HCT116 (cell line): Measurements from ENCODE around the gene ZMYND11. TPM values are rescaled to one million over a fixed set of nuclear protein-coding genes. Genes with fewer than 3 reads are reported as not detected.

Experiments
- ATAC-seq: fragments of 200-7000 bp; cut with Tn5 transposase; 2 replicates; pipeline ENCODE4 v1.9.1; 2020; ENCODE audit warnings: mild to moderate bottlenecking, moderate library complexity
- BruUV-seq: library from RNA; stranded (reverse); fragments of 400-500 nt; replicated peaks from 2 replicates; lab custom pipeline; 2021; lab: Mats Ljungman, UMichigan
- CTCF ChIA-PET: fragments of 300-600 bp; sonication (Branson Sonifier 250); formaldehyde crosslinking; loops from one replicate; lab custom pipeline; 2021; ENCODE audit warnings: antibody characterized with exemption; lab: Charles Lee
- POLR2A ChIA-PET: fragments of 300-600, 350-600 bp; sonication (Branson Sonifier 250); formaldehyde crosslinking; loops from one replicate; lab custom pipeline; 2021; ENCODE audit warnings: antibody characterized with exemption; lab: Charles Lee
- RAD21 ChIA-PET, 2 experiments: fragments of 300-600 bp; sonication (Branson Sonifier 250); formaldehyde crosslinking; loops; one replicate each; lab custom pipeline; 2023; ENCODE audit warnings: low total read pairs in 2 of 2; ENCODE audit not compliant: uncharacterized antibody in 2 of 2, unreplicated experiment in 2 of 2, low non-redundant PET in 1 of 2; lab: Charles Lee
- DNase-seq: peaks from one replicate; pipeline ENCODE4 v3.0.0-alpha.2; 2010; ENCODE audit warnings: low read depth, low spot score
- H2AFZ ChIP-seq: fragments of 200-600 bp; shearing (Covaris generic), sonication (generic); 2 replicates; pipeline ENCODE4 v1.6.1; 2017; ENCODE audit warnings: low read depth, mixed run types, mixed read lengths, antibody characterized with exemption, low read length; ENCODE audit not compliant: poor library complexity, severe bottlenecking
- H3K27ac ChIP-seq: 2 replicates; pipeline ENCODE4 v1.5.1; 2012; ENCODE audit warnings: low read depth, low read length
- H3K27me3 ChIP-seq: fragments of 200-600 bp; sonication (generic); 2 replicates; pipeline ENCODE4 v1.6.1; 2016; ENCODE audit warnings: mixed run types, low read length, mixed read lengths; ENCODE audit not compliant: insufficient read depth
- H3K36me3 ChIP-seq, 2 experiments: fragments of 200-500 bp in 1 of 2; fragments of 200-600 bp in 1 of 2; sonication (Bioruptor generic) in 1 of 2; sonication (generic) in 1 of 2; 2 replicates each; pipeline versions ENCODE4 v1.5.1 to v1.6.1; 2014 to 2016; ENCODE audit warnings: low read length in 2 of 2, inconsistent platforms in 1 of 2, mixed read lengths in 1 of 2, mixed run types in 1 of 2; ENCODE audit not compliant: insufficient read depth in 2 of 2, control insufficient read depth in 1 of 2
- H3K4me1 ChIP-seq, 2 experiments: fragments of 200-600 bp in 1 of 2; sonication (generic) in 1 of 2; 2 replicates each; pipeline versions ENCODE4 v1.5.1 to v1.6.1; 2012 to 2017; ENCODE audit warnings: low read length in 2 of 2, inconsistent platforms in 1 of 2, mild to moderate bottlenecking in 1 of 2, mixed read lengths in 1 of 2, mixed run types in 1 of 2, moderate library complexity in 1 of 2; ENCODE audit not compliant: insufficient read depth in 2 of 2, control insufficient read depth in 1 of 2
- H3K4me2 ChIP-seq: fragments of 200-600 bp; sonication (generic); 2 replicates; pipeline ENCODE4 v1.6.1; 2017; ENCODE audit warnings: mixed run types, low read length, mixed read lengths
- H3K4me3 ChIP-seq, 2 experiments: fragments of 200-600 bp in 1 of 2; sonication (generic) in 1 of 2; replicated peaks in 1 of 2; 2 replicates each; pipeline ENCODE4 v1.5.1; 2011 to 2016; ENCODE audit warnings: low read length in 2 of 2, control low read depth in 1 of 2, low read depth in 1 of 2, mild to moderate bottlenecking in 1 of 2, mixed read lengths in 1 of 2, mixed run types in 1 of 2
- H3K79me2 ChIP-seq: fragments of 200-600 bp; sonication (generic); 2 replicates; pipeline ENCODE4 v1.6.1; 2017; ENCODE audit warnings: mild to moderate bottlenecking, mixed run types, low read length, moderate library complexity, mixed read lengths; ENCODE audit not compliant: insufficient read depth
- H3K9ac ChIP-seq: fragments of 200-600 bp; sonication (generic); 2 replicates; pipeline ENCODE4 v1.6.1; 2016; ENCODE audit warnings: low read length, mixed read lengths
- H3K9me2 ChIP-seq: fragments of 200-600 bp; sonication (generic), shearing (Covaris generic); 2 replicates; pipeline ENCODE4 v1.6.1; 2017; ENCODE audit warnings: mixed run types, mild to moderate bottlenecking, moderate library complexity; ENCODE audit not compliant: insufficient read depth
- H3K9me3 ChIP-seq, 2 experiments: fragments of 200-500 bp in 1 of 2; fragments of 200-600 bp in 1 of 2; sonication (Bioruptor generic) in 1 of 2; sonication (generic) in 1 of 2; 2 replicates each; pipeline ENCODE4 v1.6.1; 2014 to 2017; ENCODE audit warnings: low read length in 2 of 2, mixed read lengths in 2 of 2, inconsistent platforms in 1 of 2, low read depth in 1 of 2, mild to moderate bottlenecking in 1 of 2, mixed run types in 1 of 2, moderate library complexity in 1 of 2; ENCODE audit not compliant: control insufficient read depth in 1 of 2, insufficient read depth in 1 of 2
- H4K20me1 ChIP-seq: fragments of 200-600 bp; sonication (generic), shearing (Covaris generic); 2 replicates; pipeline ENCODE4 v1.6.1; 2017; ENCODE audit warnings: mixed run types, mild to moderate bottlenecking, moderate library complexity; ENCODE audit not compliant: insufficient read depth
- CBX3 ChIP-seq: IDR thresholded peaks from 2 replicates; pipeline ENCODE4 v1.6.1; 2012; ENCODE audit warnings: low read depth
- CEBPB ChIP-seq: IDR thresholded peaks from 2 replicates; pipeline ENCODE4 v1.6.1; 2012; ENCODE audit warnings: low read depth
- ELF1 ChIP-seq: IDR thresholded peaks from 2 replicates; pipeline ENCODE4 v1.6.1; 2012; ENCODE audit warnings: low read depth, borderline replicate concordance
- EZH2 ChIP-seq: fragments of 200-600 bp; sonication (generic); IDR thresholded peaks from 2 replicates; pipeline ENCODE4 v1.6.1; 2017; ENCODE audit warnings: antibody characterized with exemption, mixed run types
- FOSL1 ChIP-seq: IDR thresholded peaks from 2 replicates; pipeline ENCODE4 v1.6.1; 2012; ENCODE audit warnings: low read depth
- JUND ChIP-seq: IDR thresholded peaks from 2 replicates; pipeline ENCODE4 v1.6.1; 2012
- POLR2AphosphoS5 ChIP-seq: IDR thresholded peaks from 2 replicates; pipeline ENCODE4 v1.6.1; 2011; ENCODE audit warnings: mild to moderate bottlenecking, low read depth, low read length, moderate library complexity
- SIN3A ChIP-seq: IDR thresholded peaks from 2 replicates; pipeline ENCODE4 v1.6.1; 2012; ENCODE audit warnings: low read depth
- SP1 ChIP-seq: IDR thresholded peaks from 2 replicates; pipeline ENCODE4 v1.6.1; 2012; ENCODE audit warnings: low read depth
- SRF ChIP-seq: IDR thresholded peaks from 2 replicates; pipeline ENCODE4 v1.6.1; 2012; ENCODE audit warnings: low read depth
- YY1 ChIP-seq: IDR thresholded peaks from 2 replicates; pipeline ENCODE4 v1.6.1; 2011; ENCODE audit warnings: low read length, low read depth, moderate library complexity, mild to moderate bottlenecking; ENCODE audit not compliant: insufficient replicate concordance; ENCODE audit errors: extremely low read depth
- ZFX ChIP-seq: fragments of 450-650 bp; IDR thresholded peaks from 2 replicates; pipeline ENCODE4 v1.6.1; 2017
- ZNF274 ChIP-seq: fragments of 200-500 bp; sonication (Bioruptor generic); IDR thresholded peaks from 2 replicates; pipeline ENCODE4 v1.6.1; 2014; ENCODE audit warnings: mild to moderate bottlenecking, low read depth, low read length, inconsistent platforms
- intact Hi-C: fragments of 100-400 bp; cut with micrococcal nuclease; formaldehyde crosslinking; loops from 2 replicates; pipeline ENCODE4 v1.10.0; 2022
- total RNA-seq: library from RNA; stranded (reverse); gene quantifications from one replicate; pipeline ENCODE4 v1.2.1, GENCODE V29; 2021; ENCODE audit not compliant: unreplicated experiment
- TF ChIP-seq, protein P1 (sequence below): IDR thresholded peaks from 2 replicates; pipeline ENCODE4 v1.6.1; 2012; ENCODE audit warnings: low read depth
- TF ChIP-seq, protein P2 (sequence below): IDR thresholded peaks from 2 replicates; pipeline ENCODE4 v1.6.1; 2012
- TF ChIP-seq, protein P3 (sequence below): IDR thresholded peaks from 2 replicates; pipeline ENCODE4 v1.6.1; 2012
- TF ChIP-seq, protein P4 (sequence below), 3 experiments: fragments of 200-600 bp in 1 of 3; sonication (generic) in 1 of 3; IDR thresholded peaks in 2 of 3; conservative IDR thresholded peaks in 1 of 3; 2 replicates each; pipeline ENCODE4 v1.5.1; 2012 to 2017; ENCODE audit warnings: low read depth in 2 of 3, low read length in 2 of 3, antibody characterized with exemption in 1 of 3, borderline replicate concordance in 1 of 3, control low read depth in 1 of 3, mild to moderate bottlenecking in 1 of 3, mixed read lengths in 1 of 3, mixed run types in 1 of 3, moderate library complexity in 1 of 3; ENCODE audit not compliant: insufficient read depth in 1 of 3

ZMYND11 gene
- total RNA-seq, 1 experiment from 2014 or later: 28.3 TPM

DNA sequence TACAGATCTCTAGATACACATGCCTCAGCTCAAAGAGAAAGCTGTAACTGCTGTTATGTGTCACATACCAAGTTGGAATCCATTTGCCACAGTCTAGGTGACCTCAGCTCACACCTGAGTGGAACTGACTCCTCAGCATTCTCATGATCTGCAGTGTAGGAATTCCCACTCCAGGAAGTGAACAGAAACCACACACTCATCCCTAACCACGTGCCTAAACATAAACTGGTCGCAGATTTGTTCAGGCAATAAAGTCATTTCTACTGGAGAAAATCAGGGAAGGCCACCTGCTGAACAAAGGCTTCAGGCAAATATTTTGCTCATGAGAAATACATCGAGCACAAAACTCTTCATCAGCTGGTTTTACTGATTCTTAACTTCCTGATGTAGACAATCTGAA lies 23.0 kb upstream of the ZMYND11 start (continued):
- TF ChIP-seq, protein P1, sequence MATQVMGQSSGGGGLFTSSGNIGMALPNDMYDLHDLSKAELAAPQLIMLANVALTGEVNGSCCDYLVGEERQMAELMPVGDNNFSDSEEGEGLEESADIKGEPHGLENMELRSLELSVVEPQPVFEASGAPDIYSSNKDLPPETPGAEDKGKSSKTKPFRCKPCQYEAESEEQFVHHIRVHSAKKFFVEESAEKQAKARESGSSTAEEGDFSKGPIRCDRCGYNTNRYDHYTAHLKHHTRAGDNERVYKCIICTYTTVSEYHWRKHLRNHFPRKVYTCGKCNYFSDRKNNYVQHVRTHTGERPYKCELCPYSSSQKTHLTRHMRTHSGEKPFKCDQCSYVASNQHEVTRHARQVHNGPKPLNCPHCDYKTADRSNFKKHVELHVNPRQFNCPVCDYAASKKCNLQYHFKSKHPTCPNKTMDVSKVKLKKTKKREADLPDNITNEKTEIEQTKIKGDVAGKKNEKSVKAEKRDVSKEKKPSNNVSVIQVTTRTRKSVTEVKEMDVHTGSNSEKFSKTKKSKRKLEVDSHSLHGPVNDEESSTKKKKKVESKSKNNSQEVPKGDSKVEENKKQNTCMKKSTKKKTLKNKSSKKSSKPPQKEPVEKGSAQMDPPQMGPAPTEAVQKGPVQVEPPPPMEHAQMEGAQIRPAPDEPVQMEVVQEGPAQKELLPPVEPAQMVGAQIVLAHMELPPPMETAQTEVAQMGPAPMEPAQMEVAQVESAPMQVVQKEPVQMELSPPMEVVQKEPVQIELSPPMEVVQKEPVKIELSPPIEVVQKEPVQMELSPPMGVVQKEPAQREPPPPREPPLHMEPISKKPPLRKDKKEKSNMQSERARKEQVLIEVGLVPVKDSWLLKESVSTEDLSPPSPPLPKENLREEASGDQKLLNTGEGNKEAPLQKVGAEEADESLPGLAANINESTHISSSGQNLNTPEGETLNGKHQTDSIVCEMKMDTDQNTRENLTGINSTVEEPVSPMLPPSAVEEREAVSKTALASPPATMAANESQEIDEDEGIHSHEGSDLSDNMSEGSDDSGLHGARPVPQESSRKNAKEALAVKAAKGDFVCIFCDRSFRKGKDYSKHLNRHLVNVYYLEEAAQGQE: no peak
- TF ChIP-seq ZFX: no peak
- TF ChIP-seq JUND: no peak; the same call in 1 of the 2 replicates
- no peak for TF ChIP-seq SP1
- no peak for TF ChIP-seq CBX3

DNA sequence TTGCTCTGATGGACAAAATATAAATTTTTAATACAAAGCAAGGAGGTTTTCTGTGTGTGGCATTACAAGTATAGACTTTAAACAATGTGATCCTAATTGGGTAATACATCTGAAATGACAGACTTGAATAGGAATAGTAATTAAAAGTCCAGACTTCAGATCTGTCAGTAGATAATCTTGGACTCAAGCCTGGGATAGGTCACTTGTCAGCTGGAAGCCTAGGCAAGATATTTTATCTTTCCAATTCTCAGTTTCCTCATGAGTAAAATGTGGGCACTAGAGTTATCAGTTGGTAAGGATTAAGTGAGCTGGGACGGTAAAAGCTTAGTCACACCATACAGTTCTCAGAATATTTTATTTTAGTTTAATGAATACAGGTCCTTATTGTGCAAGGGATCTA lies 10.4 kb upstream of the ZMYND11 start:
- Histone ChIP-seq H3K27ac (no peak overlapping the region), H3K4me3 (no peak overlapping the region), H2AFZ (no peak overlapping the region), H3K9ac (no peak overlapping the region), H3K9me3 (no peaks in the 10 kb centered on the region), H3K9me2 (no peaks in the 10 kb centered on the region), H3K27me3 (no peaks in the 10 kb centered on the region), H3K4me2 (no peak overlapping the region), H3K36me3 (no peaks in the 10 kb centered on the region), H4K20me1 (no peaks in the 10 kb centered on the region), H3K4me1 (no peaks in the 10 kb centered on the region), H3K79me2 (no peaks in the 10 kb centered on the region)
- POLR2A ChIA-PET: no interaction called here
- CTCF ChIA-PET: no interaction called here
- no TSS peak for BruUV-seq
- RAD21 ChIA-PET: no interaction called here
- intact Hi-C loops: no loop called here
- ATAC-seq (no peak), DNase-seq (no peak)
- TF ChIP-seq, protein P2, sequence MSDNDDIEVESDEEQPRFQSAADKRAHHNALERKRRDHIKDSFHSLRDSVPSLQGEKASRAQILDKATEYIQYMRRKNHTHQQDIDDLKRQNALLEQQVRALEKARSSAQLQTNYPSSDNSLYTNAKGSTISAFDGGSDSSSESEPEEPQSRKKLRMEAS: no peak
- TF ChIP-seq, protein P3, sequence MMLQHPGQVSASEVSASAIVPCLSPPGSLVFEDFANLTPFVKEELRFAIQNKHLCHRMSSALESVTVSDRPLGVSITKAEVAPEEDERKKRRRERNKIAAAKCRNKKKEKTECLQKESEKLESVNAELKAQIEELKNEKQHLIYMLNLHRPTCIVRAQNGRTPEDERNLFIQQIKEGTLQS: no peak
- TF ChIP-seq, protein P1: no peak
- TF ChIP-seq CBX3 (no peak), EZH2 (no peak), ELF1 (no peak), YY1 (no peak), SP1 (no peak), FOSL1 (no peak), ZNF274 (no peak), ZFX (no peak), SRF (no peak), CEBPB (no peak), SIN3A (no peak), POLR2AphosphoS5 (no peak)
- TF ChIP-seq, protein P4, sequence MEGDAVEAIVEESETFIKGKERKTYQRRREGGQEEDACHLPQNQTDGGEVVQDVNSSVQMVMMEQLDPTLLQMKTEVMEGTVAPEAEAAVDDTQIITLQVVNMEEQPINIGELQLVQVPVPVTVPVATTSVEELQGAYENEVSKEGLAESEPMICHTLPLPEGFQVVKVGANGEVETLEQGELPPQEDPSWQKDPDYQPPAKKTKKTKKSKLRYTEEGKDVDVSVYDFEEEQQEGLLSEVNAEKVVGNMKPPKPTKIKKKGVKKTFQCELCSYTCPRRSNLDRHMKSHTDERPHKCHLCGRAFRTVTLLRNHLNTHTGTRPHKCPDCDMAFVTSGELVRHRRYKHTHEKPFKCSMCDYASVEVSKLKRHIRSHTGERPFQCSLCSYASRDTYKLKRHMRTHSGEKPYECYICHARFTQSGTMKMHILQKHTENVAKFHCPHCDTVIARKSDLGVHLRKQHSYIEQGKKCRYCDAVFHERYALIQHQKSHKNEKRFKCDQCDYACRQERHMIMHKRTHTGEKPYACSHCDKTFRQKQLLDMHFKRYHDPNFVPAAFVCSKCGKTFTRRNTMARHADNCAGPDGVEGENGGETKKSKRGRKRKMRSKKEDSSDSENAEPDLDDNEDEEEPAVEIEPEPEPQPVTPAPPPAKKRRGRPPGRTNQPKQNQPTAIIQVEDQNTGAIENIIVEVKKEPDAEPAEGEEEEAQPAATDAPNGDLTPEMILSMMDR (IDR thresholded peaks at IDR 0.05 in 2 of 3, conservative IDR thresholded peaks at IDR 0.05 in 1 of 3; ENCODE audit: borderline replicate concordance in 1 of 3, insufficient read depth in 1 of 3, low read depth in 2 of 3, low read length in 2 of 3): no peak
